Thymus (tissue), 11 donors: ENCODE measurements around the gene OMA1. TPM values are rescaled to one million over a fixed set of nuclear protein-coding genes. Genes with fewer than 3 reads are reported as not detected.

Experiments used
- DNase-seq, 9 donors: peaks; one replicate each; pipeline ENCODE4 v3.0.0-alpha.2; 2013; ENCODE audit warnings: low spot score in 9 of 9, low read depth in 6 of 9, missing footprints in 1 of 9
- H3K27ac ChIP-seq, 2 donors: one replicate each; pipeline ENCODE4 v1.5.1; 2013; ENCODE audit warnings: control low read depth in 1 of 2, low read depth in 1 of 2, low read length in 1 of 2, mild to moderate bottlenecking in 1 of 2, moderate library complexity in 1 of 2
- H3K27me3 ChIP-seq, 2 donors: one replicate each; pipeline ENCODE4 v1.5.1; 2013; ENCODE audit warnings: low read length in 1 of 2; ENCODE audit not compliant: control insufficient read depth in 2 of 2, insufficient read depth in 1 of 2
- H3K36me3 ChIP-seq, 2 donors: one replicate each; pipeline ENCODE4 v1.5.1; 2013; ENCODE audit warnings: low read length in 1 of 2, mild to moderate bottlenecking in 1 of 2, moderate library complexity in 1 of 2; ENCODE audit not compliant: control insufficient read depth in 2 of 2, insufficient read depth in 2 of 2
- H3K4me1 ChIP-seq, 2 donors: one replicate each; pipeline ENCODE4 v1.5.1; 2013; ENCODE audit warnings: low read length in 2 of 2; ENCODE audit not compliant: control insufficient read depth in 2 of 2, insufficient read depth in 2 of 2
- H3K4me3 ChIP-seq, 2 donors: one replicate each; pipeline ENCODE4 v1.5.1; 2013; ENCODE audit warnings: low read length in 2 of 2, control low read depth in 1 of 2, mild to moderate bottlenecking in 1 of 2
- H3K9me3 ChIP-seq, 2 donors: one replicate each; pipeline ENCODE4 v1.5.1; 2013; ENCODE audit warnings: low read length in 1 of 2, mild to moderate bottlenecking in 1 of 2; ENCODE audit not compliant: control insufficient read depth in 2 of 2, insufficient read depth in 1 of 2
- WGBS: extraction: QIAGEN DNeasy Blood & Tissue Kit; methylation state at CpG from one replicate; pipeline ENCODE4 v1.1.7; 2013; 5-methylcytosine and 5-hydroxymethylcytosine counted together
- polyA plus RNA-seq: library from polyadenylated mRNA; stranded (reverse); fragments of 200-250 nt; gene quantifications from one replicate; pipeline ENCODE4 v1.2.3, GENCODE V29; 2013
- total RNA-seq: library from RNA; stranded (reverse); fragments of 120-200 nt; gene quantifications from one replicate; pipeline ENCODE4 v1.2.4, GENCODE V29; 2013
- donor health status: healthy.

Gene OMA1
- total and polyA plus RNA-seq, 2 donors, result 36.0 to 53.8 TPM

DNA sequence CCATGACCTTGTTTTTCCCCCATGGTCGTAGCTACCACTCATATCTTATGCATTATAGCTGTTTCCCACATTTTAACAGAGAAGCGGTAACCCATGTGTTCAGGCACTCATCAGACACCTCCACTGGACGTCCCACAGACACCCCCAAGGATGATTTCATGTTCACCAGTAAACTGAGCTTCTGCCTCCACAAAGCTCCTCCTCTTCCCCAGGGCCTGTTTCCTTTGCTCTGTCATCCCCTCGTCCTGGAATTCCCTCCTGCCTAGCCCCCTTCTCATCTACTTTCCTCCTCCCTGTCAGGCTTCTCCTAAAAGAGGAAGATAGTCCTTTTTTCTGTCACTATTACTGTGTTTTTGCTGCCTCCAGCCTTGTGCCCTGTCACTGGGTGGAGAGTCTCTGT, 111.2 kb downstream of the OMA1 start:
- H3K27me3 ChIP-seq, result peaks cover 0 to 3% of the 10 kb centered on the region in 2 donors
- no peak overlapping the region for H3K27ac ChIP-seq
- no peaks in the 10 kb centered on the region for H3K4me1 ChIP-seq
- H3K36me3 ChIP-seq, result no peaks in the 10 kb centered on the region
- DNase-seq, result no peak
- H3K9me3 ChIP-seq, result no peaks in the 10 kb centered on the region
- no peak overlapping the region for H3K4me3 ChIP-seq
- whole genome bisulfite sequencing, result 79% methylated on average over 4 of the region's 4 CpGs

DNA sequence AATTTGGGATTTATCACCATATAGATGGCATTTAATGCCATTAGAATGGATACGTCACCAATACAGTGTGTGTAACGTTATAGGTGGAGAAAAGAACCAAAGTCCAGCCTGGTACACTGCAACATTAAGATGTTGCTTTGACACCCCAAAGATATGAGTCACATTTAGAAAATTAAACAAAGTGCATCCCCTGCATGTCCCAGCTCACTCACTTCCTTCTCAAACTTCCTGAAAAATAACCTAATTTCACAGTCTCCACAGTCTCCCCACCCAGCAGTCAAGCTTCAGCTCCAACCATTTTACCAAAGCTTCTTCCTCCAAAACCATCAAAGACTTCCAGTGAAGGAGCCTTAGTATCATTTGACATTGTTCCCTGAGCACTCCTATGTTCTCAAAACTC, 111.9 kb downstream of the OMA1 start:
- Histone ChIP-seq H3K9me3 (no peaks in the 10 kb centered on the region), H3K4me1 (no peaks in the 10 kb centered on the region), H3K4me3 (no peak overlapping the region), H3K36me3 (no peaks in the 10 kb centered on the region), H3K27ac (no peak overlapping the region), H3K27me3 (peaks cover 0 to 3% of the 10 kb centered on the region in 2 donors)
- WGBS, result 95% methylated on average over 2 of the region's 2 CpGs
- DNase-seq, result no peak

DNA sequence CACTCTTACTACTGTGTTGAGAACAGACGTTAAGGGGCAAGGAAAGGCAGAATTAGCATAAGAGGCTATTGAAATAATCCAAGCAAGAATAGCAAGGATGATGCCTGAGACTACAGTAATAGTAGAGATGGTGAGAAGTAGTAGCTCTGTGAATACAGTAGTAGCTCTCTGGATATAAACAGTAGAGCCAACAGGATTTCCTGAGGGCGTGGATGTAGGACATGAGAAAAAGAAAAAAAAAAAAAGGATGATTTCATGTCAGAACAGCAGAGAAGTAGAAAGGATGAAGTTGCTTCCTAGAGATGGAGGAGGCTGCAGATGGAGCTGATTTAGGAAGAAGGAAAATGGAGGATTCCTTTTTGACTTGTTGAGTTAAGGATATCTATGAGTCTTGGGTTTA, 112.3 kb downstream of the OMA1 start:
- 84% methylated on average over 2 of the region's 2 CpGs for WGBS

DNA sequence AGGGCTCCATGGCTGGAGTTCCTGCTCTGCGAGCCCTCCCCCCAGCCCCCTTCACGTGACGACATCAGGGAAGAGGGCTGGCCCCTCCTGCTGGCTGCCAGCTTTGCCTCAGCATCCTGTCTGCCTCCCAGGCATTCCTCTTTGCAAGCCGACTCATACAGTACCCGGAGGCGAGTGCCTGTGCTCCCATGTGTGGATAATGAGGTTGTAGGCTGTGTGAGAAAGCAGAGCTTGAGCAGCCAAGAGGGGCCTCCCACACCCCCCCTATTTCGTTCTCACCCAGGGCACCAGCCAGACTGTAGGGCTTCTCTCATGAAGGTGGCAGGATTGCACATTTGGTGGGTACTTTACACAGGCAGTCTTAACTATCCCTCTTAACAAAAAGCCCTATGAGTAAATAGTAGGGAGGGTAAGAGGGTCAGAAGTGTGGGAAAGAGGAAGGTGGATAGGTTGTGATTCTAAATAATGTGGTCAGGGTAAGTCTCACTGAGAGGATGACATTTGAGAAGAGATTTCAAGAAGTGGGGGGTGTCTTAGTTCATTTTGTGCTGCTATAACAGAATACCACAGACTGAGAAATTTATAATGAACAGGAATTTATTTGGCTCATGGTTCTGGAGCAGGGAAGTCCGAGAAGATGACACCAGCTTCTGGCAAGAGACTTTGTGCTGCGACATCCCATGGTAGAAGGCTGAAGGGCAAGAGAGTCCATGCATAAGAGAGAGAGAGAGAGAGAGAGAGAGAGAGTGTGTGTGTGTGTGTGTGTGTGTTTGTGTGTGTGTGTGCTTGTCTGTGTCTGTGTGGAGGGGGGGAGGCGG, 113.5 kb downstream of the OMA1 start:
- Histone ChIP-seq H3K4me1 (no peaks in the 10 kb centered on the region), H3K4me3 (no peak overlapping the region), H3K36me3 (no peaks in the 10 kb centered on the region), H3K9me3 (no peaks in the 10 kb centered on the region), H3K27ac (no peak overlapping the region), H3K27me3 (peaks cover 0 to 3% of the 10 kb centered on the region in 2 donors)
- DNase-seq, result peak in 2 of 9 donors; percentile 2 to 8
- 59% methylated on average over 10 of the region's 10 CpGs for WGBS

More for the DNA sequence above, 112.3 kb downstream of the OMA1 start:
- Histone ChIP-seq H3K36me3 (no peaks in the 10 kb centered on the region), H3K27ac (no peak overlapping the region), H3K4me3 (no peak overlapping the region), H3K27me3 (peaks cover 0 to 3% of the 10 kb centered on the region in 2 donors), H3K9me3 (no peaks in the 10 kb centered on the region), H3K4me1 (no peaks in the 10 kb centered on the region)
- DNase-seq, result no peak

DNA sequence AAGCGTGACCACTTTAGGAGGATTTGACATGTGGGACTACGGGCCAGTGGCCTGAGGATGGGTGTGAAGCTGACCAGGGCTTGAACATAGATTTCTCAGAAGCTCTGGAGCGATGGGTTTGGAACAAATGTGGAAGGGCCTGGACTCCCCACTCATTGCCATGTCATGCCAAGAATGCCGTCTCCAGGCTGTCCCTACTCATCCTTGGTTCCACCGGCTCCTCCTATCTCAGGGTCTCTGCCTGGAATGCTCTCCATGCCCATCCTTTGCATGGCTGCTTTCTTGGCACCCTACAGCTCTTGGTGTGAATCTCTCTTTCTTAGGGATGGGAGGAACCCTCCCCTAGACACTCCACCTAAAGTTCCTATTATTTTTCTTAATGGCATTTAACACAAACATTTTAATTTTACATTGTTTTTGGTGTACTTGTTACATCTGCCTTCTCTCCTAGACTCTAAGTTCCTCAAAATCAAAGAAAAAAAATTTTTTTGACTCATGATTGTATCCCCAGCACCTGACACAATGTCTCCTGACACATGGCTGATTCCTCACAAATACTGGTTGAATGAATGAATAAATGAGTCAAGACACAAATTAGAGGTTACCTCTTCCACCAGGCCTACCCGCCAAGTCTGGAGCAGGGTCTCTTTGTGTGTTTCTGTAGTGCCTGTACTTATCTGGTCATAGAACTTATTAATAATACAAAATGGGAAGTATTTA, 114.5 kb downstream of the OMA1 start:
- Histone ChIP-seq H3K4me3 (no peak overlapping the region), H3K9me3 (no peaks in the 10 kb centered on the region), H3K4me1 (no peaks in the 10 kb centered on the region), H3K27me3 (peaks cover 0 to 3% of the 10 kb centered on the region in 2 donors), H3K27ac (no peak overlapping the region), H3K36me3 (no peaks in the 10 kb centered on the region)
- DNase-seq, result no peak
- 93% methylated on average over 6 of the region's 6 CpGs for WGBS

Other genes with a start within 250 kb of the OMA1 start
- 2.9 TPM for gene TACSTD2, start 30.5 kb upstream of the OMA1 start, total RNA-seq
- 132 TPM for gene TACSTD2, start 30.5 kb upstream of the OMA1 start, polyA plus RNA-seq
- gene MYSM1, start 153.3 kb upstream of the OMA1 start, total RNA-seq, result 10.8 TPM
- gene MYSM1, start 153.3 kb upstream of the OMA1 start, polyA plus RNA-seq, result 14.7 TPM
- 51.0 TPM for gene JUN, start 237.3 kb upstream of the OMA1 start, total RNA-seq
- 74.3 TPM for gene JUN, start 237.3 kb upstream of the OMA1 start, polyA plus RNA-seq